HEK293T (cell line): Measurements from ENCODE around the gene NLRP9.

Experiments
- ARNT ChIP-seq: fragments of 450-650 bp; IDR thresholded peaks from 2 replicates; pipeline ENCODE4 v1.6.1; 2017; ENCODE audit warnings: mild to moderate bottlenecking
- BHLHE40 ChIP-seq: fragments of 450-650 bp; IDR thresholded peaks from 2 replicates; pipeline ENCODE4 v1.6.1; 2016; ENCODE audit warnings: mild to moderate bottlenecking, moderate library complexity, borderline replicate concordance
- ELF4 ChIP-seq: fragments of 450-650 bp; IDR thresholded peaks from 2 replicates; pipeline ENCODE4 v1.6.1; 2017; ENCODE audit warnings: antibody characterized with exemption
- FOXA1 ChIP-seq: fragments of 450-650 bp; IDR thresholded peaks from 2 replicates; pipeline ENCODE4 v1.6.1; 2016; ENCODE audit warnings: mild to moderate bottlenecking
- LEF1 ChIP-seq: fragments of 450-650 bp; IDR thresholded peaks from 2 replicates; pipeline ENCODE4 v1.6.1; 2017; ENCODE audit warnings: mild to moderate bottlenecking, borderline replicate concordance
- SP1 ChIP-seq: fragments of 450-650 bp; IDR thresholded peaks from 2 replicates; pipeline ENCODE4 v1.6.1; 2017
- SUZ12 ChIP-seq: fragments of 450-650 bp; IDR thresholded peaks from 2 replicates; pipeline ENCODE4 v1.6.1; 2016; ENCODE audit warnings: mild to moderate bottlenecking
- TARDBP ChIP-seq: fragments of 450-650 bp; IDR thresholded peaks from 2 replicates; pipeline ENCODE4 v1.6.1; 2016
- ZNF384 ChIP-seq: fragments of 450-650 bp; IDR thresholded peaks from 2 replicates; pipeline ENCODE4 v1.6.1; 2016

GRCh38 chr19:55686311-55687050 lies 51.7 kb downstream of the NLRP9 start:
- TF ChIP-seq ARNT (no peak), FOXA1 (no peak), ELF4 (no peak), SUZ12 (no peak), LEF1 (no peak), SP1 (no peak), ZNF384 (no peak), TARDBP (no peak), BHLHE40 (no peak)
